ENCODE measurements around the gene EVI2B. TPM values are rescaled to one million over a fixed set of nuclear protein-coding genes. Genes with fewer than 3 reads are reported as not detected.

Gene EVI2B
- total RNA-seq, 2 experiments from 2014 or later, result 17.4 to 71.0 TPM

GRCh38 chr17:31272803-31273202 is 41.1 kb downstream of the EVI2B start:
- intact Hi-C loops (cut with micrococcal nuclease; ENCODE audit: unreplicated experiment), result no loop called here
- Histone ChIP-seq H4K20me1 (ENCODE audit: insufficient read depth, low read length) (no peaks in the 10 kb centered on the region), H3K9me2 (ENCODE audit: insufficient read depth, low read length) (no peaks in the 10 kb centered on the region), H3K9me3 (ENCODE audit: low read length) (no peaks in the 10 kb centered on the region), H2AFZ (ENCODE audit: low read length) (no peak overlapping the region), H3K4me3 (ENCODE audit: low read depth, low read length, poor library complexity, severe bottlenecking) (no peak overlapping the region), H3K79me2 (ENCODE audit: insufficient read depth, low read depth, low read length) (no peaks in the 10 kb centered on the region), H3K27ac (ENCODE audit: low read depth, low read length, poor library complexity, severe bottlenecking) (no peak overlapping the region), H3K36me3 (ENCODE audit: insufficient read depth, low read length) (peaks cover 21% of the 10 kb centered on the region), H3K4me1 (ENCODE audit: insufficient read depth, low read length, poor library complexity, severe bottlenecking) (no peaks in the 10 kb centered on the region), H3K4me2 (ENCODE audit: low read length) (no peak overlapping the region)
- ChIA-PET CTCF (ENCODE audit: unreplicated experiment) (no interaction called here), POLR2A (interaction anchor here (0.5 to 0.6 kb wide), 2 partner anchors 179 to 264 kb away, joined by 3 read pairs; no protein-coding TSS in a partner anchor)
- BruUV-seq (replicated peaks), result no TSS peak
- TF ChIP-seq CTCF (conservative IDR thresholded peaks at IDR 0.05; ENCODE audit: low read length), result no peak
- TF ChIP-seq EZH2phosphoT487 (IDR thresholded peaks at IDR 0.05; ENCODE audit: borderline replicate concordance, low read depth, low read length), result no peak
- no peak for DNase-seq (ENCODE audit: low spot score)

- CTCF ChIA-PET (ENCODE audit: unreplicated experiment), result no interaction called here
- H3K9me3 ChIP-seq (ENCODE audit: low read length), result no peaks in the 10 kb centered on the region
- BruUV-seq (replicated peaks), result no TSS peak
These were observed 41.6 kb downstream of the EVI2B start for GRCh38 chr17:31272236-31272635.

GRCh38 chr17:31269578-31269983 is 44.3 kb downstream of the EVI2B start:
- DNase-seq (ENCODE audit: low spot score), result no peak
- Histone ChIP-seq H3K36me3 (ENCODE audit: insufficient read depth, low read length) (peaks cover 32% of the 10 kb centered on the region), H4K20me1 (ENCODE audit: insufficient read depth, low read length) (no peaks in the 10 kb centered on the region), H3K79me2 (ENCODE audit: insufficient read depth, low read depth, low read length) (no peaks in the 10 kb centered on the region), H3K4me2 (ENCODE audit: low read length) (no peak overlapping the region), H3K4me3 (ENCODE audit: low read depth, low read length, poor library complexity, severe bottlenecking) (no peak overlapping the region), H3K4me1 (ENCODE audit: insufficient read depth, low read length, poor library complexity, severe bottlenecking) (no peaks in the 10 kb centered on the region), H3K27ac (ENCODE audit: low read depth, low read length, poor library complexity, severe bottlenecking) (no peak overlapping the region), H3K9me3 (ENCODE audit: low read length) (no peaks in the 10 kb centered on the region), H2AFZ (ENCODE audit: low read length) (no peak overlapping the region), H3K9me2 (ENCODE audit: insufficient read depth, low read length) (no peaks in the 10 kb centered on the region)
- ChIA-PET CTCF (ENCODE audit: unreplicated experiment) (no interaction called here), POLR2A (no interaction called here)
- intact Hi-C loops (cut with micrococcal nuclease; ENCODE audit: unreplicated experiment), result no loop called here
- TF ChIP-seq EZH2phosphoT487 (IDR thresholded peaks at IDR 0.05; ENCODE audit: borderline replicate concordance, low read depth, low read length), result no peak
- TF ChIP-seq CTCF (conservative IDR thresholded peaks at IDR 0.05; ENCODE audit: low read length), result no peak
- BruUV-seq (replicated peaks), result no TSS peak

More at GRCh38 chr17:31272236-31272635, 41.6 kb downstream of the EVI2B start:
- POLR2A ChIA-PET, result no interaction called here
- no peak for DNase-seq (ENCODE audit: low spot score)
- Histone ChIP-seq H3K79me2 (ENCODE audit: insufficient read depth, low read depth, low read length) (no peaks in the 10 kb centered on the region), H4K20me1 (ENCODE audit: insufficient read depth, low read length) (no peaks in the 10 kb centered on the region), H2AFZ (ENCODE audit: low read length) (no peak overlapping the region), H3K36me3 (ENCODE audit: insufficient read depth, low read length) (peaks cover 24% of the 10 kb centered on the region), H3K4me2 (ENCODE audit: low read length) (no peak overlapping the region), H3K9me2 (ENCODE audit: insufficient read depth, low read length) (no peaks in the 10 kb centered on the region), H3K4me1 (ENCODE audit: insufficient read depth, low read length, poor library complexity, severe bottlenecking) (no peaks in the 10 kb centered on the region), H3K4me3 (ENCODE audit: low read depth, low read length, poor library complexity, severe bottlenecking) (no peak overlapping the region), H3K27ac (ENCODE audit: low read depth, low read length, poor library complexity, severe bottlenecking) (no peak overlapping the region)
- TF ChIP-seq CTCF (conservative IDR thresholded peaks at IDR 0.05; ENCODE audit: low read length) (no peak), EZH2phosphoT487 (IDR thresholded peaks at IDR 0.05; ENCODE audit: borderline replicate concordance, low read depth, low read length) (no peak)
- intact Hi-C loops (cut with micrococcal nuclease; ENCODE audit: unreplicated experiment), result no loop called here

All from OCI-LY7 (cell line).